H4 (cell line): Measurements from ENCODE around the gene CPA3. TPM values are rescaled to one million over a fixed set of nuclear protein-coding genes. Genes with fewer than 3 reads are reported as not detected.

Experiments used
- DNase-seq: peaks from one replicate; pipeline ENCODE4 v3.0.0-alpha.2; 2015; ENCODE audit warnings: low spot score
- total RNA-seq: library from RNA; depleted of rRNA; stranded (reverse); fragments of >200 nt; shearing (Covaris generic); gene quantifications from 2 replicates; pipeline ENCODE4 v1.2.3, GENCODE V29; 2014

Gene CPA3
- total RNA-seq, 1 experiment from 2014 or later: not detected

- no peak for DNase-seq
Observed at GRCh38 chr3:148857316-148857715, 7.8 kb upstream of the CPA3 start.

- peak; percentile 53 for DNase-seq
Observed at GRCh38 chr3:148861277-148861869, 3.7 kb upstream of the CPA3 start.

DNA sequence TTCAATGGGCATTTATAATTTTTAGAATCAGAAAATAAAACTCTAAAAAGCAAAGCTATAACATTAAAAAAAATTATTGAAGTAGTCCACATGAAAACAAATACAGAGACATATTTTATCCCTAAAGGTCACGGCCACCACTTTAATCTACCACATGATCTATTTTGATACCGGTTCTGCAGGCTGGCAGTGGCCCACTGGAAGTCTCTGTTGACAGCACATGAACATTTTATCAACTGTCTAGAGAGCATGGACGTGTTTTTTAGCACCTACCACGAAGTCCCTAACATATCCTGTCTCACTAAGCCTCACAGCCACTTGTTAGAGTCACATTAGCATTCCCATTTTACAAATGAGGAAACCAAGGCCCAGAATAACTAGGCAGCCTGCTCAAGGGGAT lies 1.8 kb upstream of the CPA3 start:
- no peak for DNase-seq

- no peak for DNase-seq
Observed at GRCh38 chr3:148863814-148864213, 1.3 kb upstream of the CPA3 start.

- no peak for DNase-seq
Observed at GRCh38 chr3:148866261-148866660, 1.2 kb downstream of the CPA3 start.

- no peak for DNase-seq
Observed at GRCh38 chr3:148873270-148873927, 8.3 kb downstream of the CPA3 start.

GRCh38 chr3:148873977-148874376 lies 8.9 kb downstream of the CPA3 start:
- DNase-seq: no peak

- DNase-seq: no peak
Observed at GRCh38 chr3:148878095-148878494, 13.0 kb downstream of the CPA3 start.

DNA sequence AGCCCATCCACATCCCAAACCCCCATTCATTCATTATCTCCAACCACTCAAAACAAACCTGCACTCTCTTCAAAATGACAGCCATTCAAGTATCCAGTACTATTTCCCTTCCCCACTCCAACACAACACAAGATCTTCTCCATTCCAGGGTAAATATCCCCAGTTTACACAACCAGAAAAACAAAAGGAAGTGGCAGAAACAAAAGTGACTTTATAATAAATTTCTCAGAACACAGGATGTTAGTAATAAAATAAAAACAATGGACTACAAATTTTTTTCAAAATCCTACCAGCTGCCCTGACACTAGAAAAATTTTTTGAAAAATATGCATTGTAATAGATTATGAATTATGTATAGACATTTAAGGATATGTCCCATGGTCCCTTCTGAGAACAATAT lies 14.2 kb downstream of the CPA3 start:
- DNase-seq: no peak

GRCh38 chr3:148880681-148881080 lies 15.6 kb downstream of the CPA3 start:
- peak; percentile 36 for DNase-seq

DNA sequence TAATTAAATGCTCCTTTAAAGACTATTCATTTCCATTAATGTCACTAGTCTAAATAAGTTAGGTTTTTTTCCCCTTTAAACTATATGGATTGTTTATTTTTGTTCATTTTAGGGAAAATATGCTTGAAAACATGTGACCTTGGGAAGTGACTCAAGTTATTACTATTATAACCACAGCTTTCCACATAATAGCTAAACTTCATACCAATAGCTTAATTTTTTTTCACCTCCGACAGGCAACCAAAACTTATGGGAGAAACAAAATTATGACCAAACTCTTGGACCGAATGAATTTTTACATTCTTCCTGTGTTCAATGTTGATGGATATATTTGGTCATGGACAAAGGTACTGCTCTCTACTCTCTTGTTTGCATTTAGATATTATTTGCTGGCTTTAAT lies 16.2 kb downstream of the CPA3 start:
- no peak for DNase-seq

- no peak for DNase-seq
Observed at GRCh38 chr3:148882288-148882687, 17.2 kb downstream of the CPA3 start.

DNA sequence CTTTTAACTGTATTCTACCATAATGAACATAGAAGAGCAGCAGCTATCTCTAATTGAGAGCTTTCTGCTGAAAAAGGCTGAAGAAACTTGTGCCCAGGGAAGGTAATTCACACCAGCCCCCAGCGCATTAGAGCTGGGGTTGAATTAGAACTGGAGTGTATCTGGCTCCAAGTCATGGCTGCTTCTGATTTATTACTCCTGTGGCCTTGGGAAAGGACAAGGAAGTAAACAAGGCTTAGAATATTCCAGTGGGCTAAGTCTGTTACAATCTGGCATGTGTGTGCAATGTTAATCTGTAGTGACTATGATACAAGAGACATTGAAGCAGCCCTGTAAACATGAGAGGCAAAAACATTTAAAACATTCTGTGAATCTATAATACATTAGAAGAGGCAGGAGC lies 18.1 kb downstream of the CPA3 start:
- DNase-seq: no peak

- no peak for DNase-seq
Observed at GRCh38 chr3:148884261-148884660, 19.2 kb downstream of the CPA3 start.

- DNase-seq: no peak
Observed at GRCh38 chr3:148889828-148890227, 24.7 kb downstream of the CPA3 start.

DNA sequence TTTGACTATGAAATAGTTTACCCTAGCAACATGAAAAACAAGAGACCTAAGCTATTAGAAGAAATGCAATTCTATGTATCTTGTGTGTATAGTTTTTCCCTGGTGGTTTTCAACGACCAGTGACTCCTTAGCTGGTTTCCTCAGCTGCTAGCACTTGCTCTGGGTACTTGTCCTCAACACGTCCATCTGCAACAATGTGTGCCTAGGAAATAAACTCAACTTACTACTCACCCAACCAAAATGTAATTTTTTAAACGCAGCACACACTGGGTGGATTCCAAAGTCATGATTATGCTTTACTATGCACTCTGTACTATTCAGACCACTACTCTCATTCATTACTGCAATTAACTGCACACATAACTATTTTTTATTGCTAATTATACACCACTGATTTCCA lies 31.0 kb downstream of the CPA3 start:
- DNase-seq: no peak

GRCh38 chr3:148901987-148902791 lies 37.1 kb downstream of the CPA3 start:
- DNase-seq: no peak

GRCh38 chr3:148903022-148903442 lies 37.9 kb downstream of the CPA3 start:
- no peak for DNase-seq

DNA sequence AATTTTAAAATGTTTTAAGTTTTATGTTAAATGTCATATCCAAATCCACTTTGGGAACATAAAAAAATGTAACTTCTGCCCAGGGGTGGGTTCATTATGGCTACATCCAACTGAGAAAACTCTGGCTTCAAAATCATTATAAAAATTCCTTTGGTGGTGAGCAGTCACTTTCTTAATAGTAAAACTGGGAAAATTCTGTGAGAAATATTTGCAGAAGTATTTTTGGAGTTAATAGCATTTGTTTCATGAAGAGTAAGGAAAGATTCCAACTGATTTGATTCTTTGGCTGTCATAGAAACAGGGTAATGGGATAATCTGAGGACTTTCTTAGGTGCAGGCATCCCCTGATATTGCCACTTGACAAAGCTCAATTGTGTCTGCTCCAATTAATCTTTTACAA lies 38.8 kb downstream of the CPA3 start:
- no peak for DNase-seq

DNA sequence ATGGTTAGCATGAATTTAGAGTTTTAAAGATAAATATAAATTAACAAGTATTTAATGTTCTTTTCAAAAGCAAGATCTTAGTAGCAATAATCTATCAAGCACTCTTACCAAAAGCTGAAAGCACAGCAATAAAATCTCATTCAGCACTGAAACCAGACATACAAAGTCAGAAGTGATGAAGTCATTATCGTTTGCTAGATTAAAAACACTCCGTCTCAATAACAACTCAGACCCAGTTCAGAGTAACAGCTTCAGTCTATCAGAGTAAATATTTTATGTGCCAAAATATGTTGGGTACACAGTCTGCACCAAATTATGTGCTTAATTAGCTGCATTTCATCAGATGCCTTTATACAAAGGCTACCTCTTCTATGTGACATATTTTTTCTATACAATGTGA lies 41.6 kb downstream of the CPA3 start:
- DNase-seq: no peak

DNA sequence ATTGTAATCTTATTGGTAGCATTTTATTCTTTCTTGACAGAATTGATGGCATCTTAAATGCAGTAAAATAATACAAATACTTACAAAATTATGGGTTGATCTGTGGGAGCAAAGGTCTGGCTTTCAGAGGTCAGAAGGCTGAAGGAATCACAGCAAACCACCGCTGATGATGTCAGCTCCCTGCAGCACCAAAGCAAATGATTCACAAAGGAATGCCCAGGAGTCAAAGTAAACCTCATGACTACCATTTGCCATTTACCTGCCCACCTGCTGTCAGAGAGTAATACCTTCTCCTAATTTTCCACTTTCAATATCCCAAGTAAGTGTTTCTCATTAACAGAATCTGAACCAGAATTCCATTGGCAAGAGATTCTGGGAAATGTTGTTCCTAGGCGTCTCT lies 46.1 kb downstream of the CPA3 start:
- no peak for DNase-seq

DNA sequence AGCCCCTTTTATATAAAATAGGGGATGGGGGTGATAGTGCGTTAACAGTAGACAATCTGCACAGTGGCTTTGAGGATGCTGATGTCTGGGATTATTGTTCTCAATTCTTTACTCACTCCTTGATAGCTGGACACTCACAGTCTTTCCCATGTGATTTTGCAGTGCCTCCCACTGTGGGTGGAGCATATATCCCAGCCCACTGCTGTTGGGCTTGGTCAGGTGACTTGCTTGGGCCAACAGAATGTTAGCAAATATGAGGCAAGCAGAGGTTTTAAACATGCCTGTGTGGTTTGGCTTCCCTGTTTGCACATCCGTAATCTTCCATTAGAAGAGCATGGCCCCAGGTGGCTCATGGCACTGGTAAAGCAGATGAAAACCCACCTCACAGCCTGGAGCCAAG lies 46.5 kb downstream of the CPA3 start:
- DNase-seq: peak; percentile 35
